A673 (cell line): ENCODE data around the gene CCDC12.

ENCODE experiments used
- CTCF ChIP-seq: fragments of 300-800, 200-600 bp; sonication (generic); conservative IDR thresholded peaks from 2 replicates; pipeline ENCODE4 v1.5.1; 2017; ENCODE audit warnings: low read depth, mild to moderate bottlenecking, antibody characterized with exemption, low read length, moderate library complexity, mixed read lengths
- EZH2 ChIP-seq: fragments of 200-600 bp; sonication (generic); IDR thresholded peaks from 2 replicates; pipeline ENCODE4 v1.6.1; 2017; ENCODE audit warnings: borderline replicate concordance, low read depth, mild to moderate bottlenecking, mixed read lengths, antibody characterized with exemption, low read length; ENCODE audit not compliant: poor library complexity, severe bottlenecking

DNA sequence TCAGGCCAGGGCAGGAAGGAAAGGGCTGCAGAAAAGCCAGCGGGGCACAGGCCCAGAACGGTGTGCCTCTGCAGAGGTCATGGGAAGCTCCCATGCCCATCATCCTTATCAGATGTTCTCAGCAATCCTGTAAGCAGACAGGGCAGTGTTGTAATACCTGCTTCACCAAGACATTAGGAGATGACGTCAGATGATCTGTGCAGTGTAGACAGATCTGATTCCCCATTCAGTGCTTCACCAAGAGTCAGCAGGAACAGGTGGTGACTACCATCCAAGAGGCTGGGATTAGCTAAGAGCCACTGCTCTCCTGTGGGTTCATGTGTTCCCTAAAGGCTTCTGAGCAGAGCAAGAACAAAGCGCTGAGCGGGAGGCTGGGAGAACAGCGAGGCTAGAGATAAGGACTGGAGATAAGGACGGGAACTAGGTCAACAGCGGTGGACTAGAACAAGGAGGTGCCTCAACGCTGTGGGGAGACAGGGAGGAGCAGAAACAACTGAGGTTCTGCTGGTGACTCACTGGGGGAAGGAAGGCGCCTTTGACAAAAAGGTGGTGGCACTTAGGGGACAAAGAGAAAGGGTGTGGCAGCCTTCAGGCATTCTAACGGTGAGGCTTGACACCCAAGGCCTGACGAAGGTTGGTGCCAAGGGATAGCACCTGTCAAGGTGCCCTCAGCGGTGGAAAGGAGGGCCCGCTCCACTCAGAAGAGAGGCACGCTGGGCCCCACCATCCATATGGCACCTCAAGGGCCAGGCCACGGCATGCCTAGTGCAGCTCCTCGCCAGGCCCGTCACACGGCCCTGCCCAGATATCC is 28.4 kb downstream of the CCDC12 start:
- TF ChIP-seq EZH2 (no peak), CTCF (no peak)
